Measurements from ENCODE around the gene HRH2. TPM values are rescaled to one million over a fixed set of nuclear protein-coding genes. Genes with fewer than 3 reads are reported as not detected.

HRH2 gene
- total RNA-seq, 1 donor from 2014 or later: 37.1 TPM

- Mint-ChIP-seq H3K36me3 (ENCODE audit: low read depth) (peaks cover 56% of the 10 kb centered on the region), H3K4me1 (ENCODE audit: low read depth) (peaks cover 41% of the 10 kb centered on the region), H3K9me3 (no peaks in the 10 kb centered on the region), H3K27ac (peak overlapping the region; percentile 26), H3K27me3 (ENCODE audit: low read depth) (no peaks in the 10 kb centered on the region), H3K4me3 (ENCODE audit: low read depth) (no peak overlapping the region)
- intact Hi-C loops (cut with micrococcal nuclease): no loop called here
- no peak for DNase-seq (ENCODE audit: low spot score)
Measured at GRCh38 chr5:175692235-175692995, 34.5 kb downstream of the HRH2 start.

- Mint-ChIP-seq H3K27ac (peak overlapping the region; percentile 26), H3K4me1 (ENCODE audit: low read depth) (peaks cover 45% of the 10 kb centered on the region)
Measured at GRCh38 chr5:175692996-175693710, 35.3 kb downstream of the HRH2 start.

GRCh38 chr5:175693741-175694140, 35.9 kb downstream of the HRH2 start:
- Mint-ChIP-seq H3K27ac (peak overlapping the region; percentile 20), H3K4me1 (ENCODE audit: low read depth) (peaks cover 45% of the 10 kb centered on the region), H3K9me3 (no peaks in the 10 kb centered on the region), H3K36me3 (ENCODE audit: low read depth) (peaks cover 57% of the 10 kb centered on the region), H3K4me3 (ENCODE audit: low read depth) (no peak overlapping the region), H3K27me3 (ENCODE audit: low read depth) (no peaks in the 10 kb centered on the region)
- intact Hi-C loops (cut with micrococcal nuclease): no loop called here
- DNase-seq (ENCODE audit: low spot score): no peak

More at GRCh38 chr5:175692996-175693710, 35.3 kb downstream of the HRH2 start:
- no peak overlapping the region for H3K4me3 Mint-ChIP-seq (ENCODE audit: low read depth)
- DNase-seq (ENCODE audit: low spot score): no peak
- no peaks in the 10 kb centered on the region for H3K9me3 Mint-ChIP-seq
- peaks cover 56% of the 10 kb centered on the region for H3K36me3 Mint-ChIP-seq (ENCODE audit: low read depth)
- intact Hi-C loops (cut with micrococcal nuclease): no loop called here
- no peaks in the 10 kb centered on the region for H3K27me3 Mint-ChIP-seq (ENCODE audit: low read depth)

GRCh38 chr5:175694371-175695160, 36.7 kb downstream of the HRH2 start:
- Mint-ChIP-seq H3K36me3 (ENCODE audit: low read depth) (peaks cover 53% of the 10 kb centered on the region), H3K4me3 (ENCODE audit: low read depth) (peak overlapping the region; percentile 15), H3K4me1 (ENCODE audit: low read depth) (peaks cover 37% of the 10 kb centered on the region), H3K9me3 (no peaks in the 10 kb centered on the region), H3K27me3 (ENCODE audit: low read depth) (no peaks in the 10 kb centered on the region), H3K27ac (peak overlapping the region; percentile 36)
- no peak for DNase-seq (ENCODE audit: low spot score)
- intact Hi-C loops (cut with micrococcal nuclease): no loop called here

- no peaks in the 10 kb centered on the region for H3K9me3 Mint-ChIP-seq
- H3K27me3 Mint-ChIP-seq (ENCODE audit: low read depth): no peaks in the 10 kb centered on the region
- intact Hi-C loops (cut with micrococcal nuclease): loop anchor here (1.0 kb wide), 2 partner anchors 42 to 161 kb away; no protein-coding TSS in a partner anchor
- peaks cover 58% of the 10 kb centered on the region for H3K36me3 Mint-ChIP-seq (ENCODE audit: low read depth)
- H3K4me3 Mint-ChIP-seq (ENCODE audit: low read depth): peak overlapping the region; percentile 15
- DNase-seq (ENCODE audit: low spot score): no peak
- peak overlapping the region; percentile 80 for H3K27ac Mint-ChIP-seq
- H3K4me1 Mint-ChIP-seq (ENCODE audit: low read depth): peaks cover 36% of the 10 kb centered on the region
Measured at GRCh38 chr5:175695161-175696126, 37.6 kb downstream of the HRH2 start.

GRCh38 chr5:175696139-175696854, 38.4 kb downstream of the HRH2 start:
- DNase-seq (ENCODE audit: low spot score): peak; percentile 70
- Mint-ChIP-seq H3K9me3 (no peaks in the 10 kb centered on the region), H3K4me1 (ENCODE audit: low read depth) (peaks cover 29% of the 10 kb centered on the region), H3K4me3 (ENCODE audit: low read depth) (peak overlapping the region; percentile 13), H3K27me3 (ENCODE audit: low read depth) (no peaks in the 10 kb centered on the region), H3K36me3 (ENCODE audit: low read depth) (peaks cover 50% of the 10 kb centered on the region), H3K27ac (peak overlapping the region; percentile 80)
- intact Hi-C loops (cut with micrococcal nuclease): loop anchor here (1.0 kb wide), 2 partner anchors 43 to 162 kb away; no protein-coding TSS in a partner anchor

- H3K4me3 Mint-ChIP-seq (ENCODE audit: low read depth): no peak overlapping the region
- DNase-seq (ENCODE audit: low spot score): no peak
- peak overlapping the region; percentile 80 for H3K27ac Mint-ChIP-seq
Measured at GRCh38 chr5:175696855-175697198, 39.0 kb downstream of the HRH2 start.

GRCh38 chr5:175697846-175698245, 40.0 kb downstream of the HRH2 start:
- no peaks in the 10 kb centered on the region for H3K27me3 Mint-ChIP-seq (ENCODE audit: low read depth)
- no peak for DNase-seq (ENCODE audit: low spot score)
- H3K4me3 Mint-ChIP-seq (ENCODE audit: low read depth): no peak overlapping the region
- no peaks in the 10 kb centered on the region for H3K9me3 Mint-ChIP-seq
- peaks cover 54% of the 10 kb centered on the region for H3K36me3 Mint-ChIP-seq (ENCODE audit: low read depth)
- H3K4me1 Mint-ChIP-seq (ENCODE audit: low read depth): peaks cover 25% of the 10 kb centered on the region
- intact Hi-C loops (cut with micrococcal nuclease): no loop called here
- no peak overlapping the region for H3K27ac Mint-ChIP-seq

More at GRCh38 chr5:175696855-175697198, 39.0 kb downstream of the HRH2 start:
- intact Hi-C loops (cut with micrococcal nuclease): loop anchor here (1.0 kb wide), 2 partner anchors 44 to 163 kb away; no protein-coding TSS in a partner anchor
- Mint-ChIP-seq H3K4me1 (ENCODE audit: low read depth) (peaks cover 29% of the 10 kb centered on the region), H3K9me3 (no peaks in the 10 kb centered on the region), H3K36me3 (ENCODE audit: low read depth) (peaks cover 55% of the 10 kb centered on the region), H3K27me3 (ENCODE audit: low read depth) (no peaks in the 10 kb centered on the region)

- intact Hi-C loops (cut with micrococcal nuclease): no loop called here
- H3K27ac Mint-ChIP-seq: no peak overlapping the region
- H3K4me3 Mint-ChIP-seq (ENCODE audit: low read depth): no peak overlapping the region
- DNase-seq (ENCODE audit: low spot score): no peak
- H3K27me3 Mint-ChIP-seq (ENCODE audit: low read depth): no peaks in the 10 kb centered on the region
- H3K9me3 Mint-ChIP-seq: no peaks in the 10 kb centered on the region
- peaks cover 54% of the 10 kb centered on the region for H3K36me3 Mint-ChIP-seq (ENCODE audit: low read depth)
- H3K4me1 Mint-ChIP-seq (ENCODE audit: low read depth): peaks cover 25% of the 10 kb centered on the region
Measured at GRCh38 chr5:175698401-175699115, 40.7 kb downstream of the HRH2 start.

GRCh38 chr5:175700991-175701390, 43.1 kb downstream of the HRH2 start:
- DNase-seq (ENCODE audit: low spot score): no peak
- Mint-ChIP-seq H3K27ac (no peak overlapping the region), H3K4me1 (ENCODE audit: low read depth) (peaks cover 10% of the 10 kb centered on the region), H3K27me3 (ENCODE audit: low read depth) (no peaks in the 10 kb centered on the region), H3K36me3 (ENCODE audit: low read depth) (peaks cover 44% of the 10 kb centered on the region), H3K9me3 (no peaks in the 10 kb centered on the region), H3K4me3 (ENCODE audit: low read depth) (no peak overlapping the region)
- intact Hi-C loops (cut with micrococcal nuclease): no loop called here

- Mint-ChIP-seq H3K4me3 (ENCODE audit: low read depth) (no peak overlapping the region), H3K27ac (no peak overlapping the region), H3K27me3 (ENCODE audit: low read depth) (no peaks in the 10 kb centered on the region), H3K9me3 (no peaks in the 10 kb centered on the region), H3K4me1 (ENCODE audit: low read depth) (peaks cover 4% of the 10 kb centered on the region), H3K36me3 (ENCODE audit: low read depth) (peaks cover 41% of the 10 kb centered on the region)
- DNase-seq (ENCODE audit: low spot score): no peak
- intact Hi-C loops (cut with micrococcal nuclease): no loop called here
Measured at GRCh38 chr5:175701797-175702196, 43.9 kb downstream of the HRH2 start.
